Uterine smooth muscle cell (primary cell): Measurements from ENCODE around the gene TUFM. TPM values are rescaled to one million over a fixed set of nuclear protein-coding genes. Genes with fewer than 3 reads are reported as not detected.

ENCODE experiments used
- total RNA-seq: library from RNA; depleted of rRNA; stranded (reverse); fragments of >200 nt; gene quantifications from 2 replicates; pipeline ENCODE4 v1.2.3, GENCODE V29; 2014

TUFM gene
- 126 and 136 TPM in 2 replicates for total RNA-seq

DNA sequence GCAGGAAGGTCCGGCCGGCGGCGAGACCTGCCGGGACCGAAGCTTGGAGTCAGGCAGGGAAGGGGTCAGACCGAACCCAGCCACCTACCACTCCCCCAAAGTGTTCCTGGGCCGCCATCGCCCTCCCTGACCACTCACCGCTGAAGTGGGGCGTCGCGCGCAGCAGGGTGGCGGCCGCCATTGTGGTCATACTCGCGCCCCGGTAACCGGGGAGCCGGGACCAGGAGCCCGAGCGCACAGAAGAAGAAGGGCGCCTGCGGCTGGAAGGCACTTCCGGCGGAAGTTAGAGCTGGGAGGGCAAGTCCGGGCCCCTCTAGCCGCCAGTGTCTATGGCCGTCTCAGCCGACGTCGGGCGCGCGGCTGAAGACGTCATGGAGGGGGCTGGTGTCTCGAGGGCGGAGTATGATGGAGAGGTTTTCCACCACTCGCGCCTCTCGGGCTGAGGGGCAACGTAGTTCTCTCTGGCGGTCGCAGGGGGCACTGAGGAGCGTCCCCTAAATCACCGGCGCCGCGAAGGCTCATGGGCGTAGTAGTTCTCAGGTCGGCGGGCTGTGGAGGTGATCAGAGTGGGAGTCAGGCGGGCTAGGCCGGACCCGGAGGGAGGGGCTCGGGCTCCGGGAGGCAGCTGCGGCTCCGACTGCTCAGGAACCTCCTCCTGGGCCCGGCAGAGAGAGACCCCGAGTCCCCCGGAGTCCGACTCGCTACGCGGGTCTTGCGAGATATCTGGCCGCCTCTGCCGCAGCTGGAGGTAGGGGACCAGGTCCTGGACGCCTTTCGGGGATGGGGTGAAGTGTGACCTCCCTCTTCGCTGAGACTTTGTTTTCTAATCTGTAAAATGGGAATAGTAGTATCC is at the start of gene TUFM:
TSS of gene TUFM (minus strand) at position 269 of the 853 bp plus-strand sequence. CDS start at position 190, 79 bp downstream.

DNA sequence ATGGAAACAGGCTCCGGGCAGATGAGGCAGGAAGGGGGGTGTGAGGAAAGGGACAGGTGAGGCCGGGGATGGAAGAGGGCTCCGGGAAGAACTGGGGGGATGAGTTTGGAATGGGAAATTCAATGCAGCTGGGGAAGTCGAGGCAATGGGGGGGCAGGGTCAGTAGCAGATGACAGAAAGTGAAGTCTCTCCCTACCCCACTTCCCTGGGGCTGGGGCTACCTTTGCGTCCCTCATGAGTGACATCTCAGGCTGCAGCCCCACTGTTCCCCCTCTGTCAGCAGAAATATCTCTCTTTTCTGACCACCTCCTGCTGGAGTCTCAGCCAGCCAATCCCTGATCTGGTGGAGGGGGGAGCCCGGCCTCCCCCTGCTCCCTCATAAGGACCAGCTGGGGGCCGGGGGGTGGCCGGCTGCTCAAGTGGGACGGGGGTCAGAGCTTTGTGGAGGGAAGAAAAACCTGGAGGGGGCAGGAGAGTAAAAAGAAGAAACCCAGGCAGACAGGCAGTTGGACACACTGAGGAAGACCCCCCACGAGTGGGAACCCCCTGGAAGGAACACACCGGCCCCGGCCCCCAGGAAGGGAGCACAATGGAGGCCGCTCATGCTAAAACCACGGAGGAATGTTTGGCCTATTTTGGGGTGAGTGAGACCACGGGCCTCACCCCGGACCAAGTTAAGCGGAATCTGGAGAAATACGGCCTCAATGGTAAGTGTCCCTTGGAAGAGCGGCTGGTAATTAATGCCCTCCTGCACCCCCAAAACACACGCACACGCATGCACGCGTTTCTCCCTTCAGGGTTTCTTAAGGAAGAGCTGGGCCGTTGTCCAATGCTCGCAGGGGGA is 32.2 kb upstream of the TUFM start, which contains the start of gene ATP2A1:
TSS of gene ATP2A1 (plus strand) at position 406 of the 844 bp plus-strand sequence. CDS start at position 590, 184 bp downstream.

GRCh38 chr16:28822520-28823290 is 23.4 kb downstream of the TUFM start, which contains the start of gene ATXN2L:
Gene ATXN2L (plus strand): TSS chr16:28822999. CDS start chr16:28823260, 261 bp downstream.

Other genes with a start within 250 kb of the TUFM start
- under 0.01 TPM in 1 of 2 replicates, not detected in the other for gene SULT1A2, start 249.3 kb downstream of the TUFM start, total RNA-seq
- gene SULT1A1, start 236.3 kb downstream of the TUFM start, total RNA-seq = 0.77 and 0.87 TPM in 2 replicates
- under 0.01 and 0.12 TPM in 2 replicates for gene NPIPB8, start 208.3 kb downstream of the TUFM start, total RNA-seq
- 108 and 129 TPM in 2 replicates for gene EIF3C, start 134.9 kb downstream of the TUFM start, total RNA-seq
- gene NPIPB9, start 94.6 kb downstream of the TUFM start, total RNA-seq = 4.1 and 4.3 TPM in 2 replicates
- 62.1 and 67.1 TPM in 2 replicates for gene ATXN2L, start 23.3 kb downstream of the TUFM start, total RNA-seq
- 10.3 and 12.0 TPM in 2 replicates for gene SH2B1, start 17.5 kb upstream of the TUFM start, total RNA-seq
- gene ATP2A1, start 32.1 kb upstream of the TUFM start, total RNA-seq = 0.22 and 0.25 TPM in 2 replicates
- 38.7 and 42.5 TPM in 2 replicates for gene RABEP2, start 78.9 kb upstream of the TUFM start, total RNA-seq
- not detected in 2 replicates for gene CD19, start 85.6 kb upstream of the TUFM start, total RNA-seq
- 14.1 and 21.6 TPM in 2 replicates for gene NFATC2IP, start 104.6 kb upstream of the TUFM start, total RNA-seq
- gene SPNS1, start 128.4 kb upstream of the TUFM start, total RNA-seq = 23.7 and 32.6 TPM in 2 replicates
- 0.33 and 0.87 TPM in 2 replicates for gene LAT, start 138.7 kb upstream of the TUFM start, total RNA-seq